A673 (cell line): ENCODE data around the gene GAST.

Experiments
- EZH2 ChIP-seq: fragments of 200-600 bp; sonication (generic); IDR thresholded peaks from 2 replicates; pipeline ENCODE4 v1.6.1; 2017; ENCODE audit warnings: borderline replicate concordance, low read depth, mild to moderate bottlenecking, mixed read lengths, antibody characterized with exemption, low read length; ENCODE audit not compliant: poor library complexity, severe bottlenecking
- TF ChIP-seq, protein P1 (sequence below): fragments of 300-800, 200-600 bp; sonication (generic); conservative IDR thresholded peaks from 2 replicates; pipeline ENCODE4 v1.5.1; 2017; ENCODE audit warnings: low read depth, mild to moderate bottlenecking, antibody characterized with exemption, low read length, moderate library complexity, mixed read lengths

DNA sequence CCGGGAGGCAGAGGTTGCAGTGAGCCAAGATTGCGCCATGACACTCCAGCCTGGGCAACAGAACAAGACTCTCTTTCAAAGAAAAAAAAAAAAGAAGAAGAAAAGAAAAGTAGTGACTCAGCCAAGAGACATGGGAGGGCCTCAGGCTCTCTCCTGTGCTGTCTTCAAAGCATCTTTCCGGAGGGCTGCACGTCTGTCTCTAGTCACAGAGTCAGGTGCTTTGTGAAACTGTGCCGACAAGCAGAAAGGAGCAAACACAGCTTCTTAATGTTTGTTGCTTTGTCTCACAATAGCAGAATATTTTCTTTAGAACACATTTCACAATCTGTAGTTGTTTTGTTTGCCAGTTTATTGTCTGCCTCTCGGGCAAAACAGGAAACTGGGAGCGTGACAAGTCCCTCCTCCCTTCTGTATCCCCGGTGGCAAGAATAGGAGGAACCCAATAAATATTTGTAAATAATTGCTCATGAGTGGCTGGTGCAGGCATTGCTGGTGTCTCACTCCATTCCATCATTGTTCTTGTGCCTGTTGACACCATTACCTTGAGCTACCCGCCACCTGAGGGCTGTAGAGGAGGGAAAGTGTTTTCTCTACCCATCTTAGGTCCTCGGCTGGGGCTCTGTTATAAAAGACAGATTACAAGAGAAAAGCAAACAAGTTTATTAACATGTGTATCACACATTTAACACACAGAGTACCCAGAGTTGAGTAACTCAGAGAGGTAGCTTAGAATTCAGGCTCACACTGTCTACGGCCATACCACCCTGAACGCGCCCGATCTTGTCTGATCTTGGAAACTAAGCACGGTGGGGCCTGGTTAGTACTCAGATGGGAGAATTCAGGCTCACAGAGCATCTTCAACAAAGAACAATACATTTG lies 5.5 kb downstream of the GAST start:
- TF ChIP-seq, protein P1, sequence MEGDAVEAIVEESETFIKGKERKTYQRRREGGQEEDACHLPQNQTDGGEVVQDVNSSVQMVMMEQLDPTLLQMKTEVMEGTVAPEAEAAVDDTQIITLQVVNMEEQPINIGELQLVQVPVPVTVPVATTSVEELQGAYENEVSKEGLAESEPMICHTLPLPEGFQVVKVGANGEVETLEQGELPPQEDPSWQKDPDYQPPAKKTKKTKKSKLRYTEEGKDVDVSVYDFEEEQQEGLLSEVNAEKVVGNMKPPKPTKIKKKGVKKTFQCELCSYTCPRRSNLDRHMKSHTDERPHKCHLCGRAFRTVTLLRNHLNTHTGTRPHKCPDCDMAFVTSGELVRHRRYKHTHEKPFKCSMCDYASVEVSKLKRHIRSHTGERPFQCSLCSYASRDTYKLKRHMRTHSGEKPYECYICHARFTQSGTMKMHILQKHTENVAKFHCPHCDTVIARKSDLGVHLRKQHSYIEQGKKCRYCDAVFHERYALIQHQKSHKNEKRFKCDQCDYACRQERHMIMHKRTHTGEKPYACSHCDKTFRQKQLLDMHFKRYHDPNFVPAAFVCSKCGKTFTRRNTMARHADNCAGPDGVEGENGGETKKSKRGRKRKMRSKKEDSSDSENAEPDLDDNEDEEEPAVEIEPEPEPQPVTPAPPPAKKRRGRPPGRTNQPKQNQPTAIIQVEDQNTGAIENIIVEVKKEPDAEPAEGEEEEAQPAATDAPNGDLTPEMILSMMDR = no peak
- no peak for TF ChIP-seq EZH2
